ENCODE results near the gene PSME3. TPM values are rescaled to one million over a fixed set of nuclear protein-coding genes. Genes with fewer than 3 reads are reported as not detected.

Gene PSME3
- total and polyA plus RNA-seq, 2 experiments from 2014 or later, result 93.5 to 178 TPM

DNA sequence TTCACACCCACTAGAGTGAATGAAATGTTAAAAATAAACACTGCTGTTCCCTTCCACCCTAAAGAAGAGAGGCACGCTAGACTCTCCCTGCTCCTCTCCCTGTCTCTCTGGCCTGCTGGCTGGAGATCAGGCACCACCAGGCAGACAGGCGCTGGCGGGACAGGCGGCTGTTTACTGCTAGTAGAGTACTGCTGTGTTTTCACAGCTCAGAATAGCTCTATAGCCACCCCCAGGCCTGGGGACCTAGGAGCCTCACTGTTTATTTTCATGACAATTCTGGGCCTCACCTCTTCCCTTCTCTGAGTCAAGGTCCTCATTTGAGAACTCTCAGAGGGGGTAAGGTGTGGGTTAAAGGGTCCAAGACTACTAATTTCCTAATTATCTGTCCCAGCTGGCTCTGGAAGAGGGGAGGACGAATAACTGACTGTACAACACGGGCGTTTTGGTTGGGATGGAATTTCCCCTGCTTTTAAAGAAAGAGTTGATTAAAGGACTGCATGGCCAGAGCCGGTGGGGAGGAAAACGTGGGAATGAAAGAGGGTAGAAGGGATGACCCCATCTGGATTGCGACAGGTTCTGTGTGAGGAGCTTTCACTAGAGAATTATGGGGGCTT, 58.4 kb downstream of the PSME3 start:
- TF ChIP-seq JUNB (IDR thresholded peaks at IDR 0.05; ENCODE audit: unreplicated experiment) (no peak), CREB1 (CRISPR knock-in tag; IDR thresholded peaks at IDR 0.05; ENCODE audit: low read depth) (no peak), ZNF331 (CRISPR knock-in tag; IDR thresholded peaks at IDR 0.05; ENCODE audit: low read depth) (no peak), POLR2AphosphoS5 (IDR thresholded peaks at IDR 0.05; ENCODE audit: low read depth) (no peak), EZH2 (IDR thresholded peaks at IDR 0.05; ENCODE audit: low read depth, unreplicated experiment) (no peak), EZH2phosphoT487 (IDR thresholded peaks at IDR 0.05; ENCODE audit: unreplicated experiment) (no peak), ZNF114 (CRISPR knock-in tag; IDR thresholded peaks at IDR 0.05) (no peak), STAT1 (IDR thresholded peaks at IDR 0.05; ENCODE audit: unreplicated experiment) (no peak)
- TF ChIP-seq, protein P1, sequence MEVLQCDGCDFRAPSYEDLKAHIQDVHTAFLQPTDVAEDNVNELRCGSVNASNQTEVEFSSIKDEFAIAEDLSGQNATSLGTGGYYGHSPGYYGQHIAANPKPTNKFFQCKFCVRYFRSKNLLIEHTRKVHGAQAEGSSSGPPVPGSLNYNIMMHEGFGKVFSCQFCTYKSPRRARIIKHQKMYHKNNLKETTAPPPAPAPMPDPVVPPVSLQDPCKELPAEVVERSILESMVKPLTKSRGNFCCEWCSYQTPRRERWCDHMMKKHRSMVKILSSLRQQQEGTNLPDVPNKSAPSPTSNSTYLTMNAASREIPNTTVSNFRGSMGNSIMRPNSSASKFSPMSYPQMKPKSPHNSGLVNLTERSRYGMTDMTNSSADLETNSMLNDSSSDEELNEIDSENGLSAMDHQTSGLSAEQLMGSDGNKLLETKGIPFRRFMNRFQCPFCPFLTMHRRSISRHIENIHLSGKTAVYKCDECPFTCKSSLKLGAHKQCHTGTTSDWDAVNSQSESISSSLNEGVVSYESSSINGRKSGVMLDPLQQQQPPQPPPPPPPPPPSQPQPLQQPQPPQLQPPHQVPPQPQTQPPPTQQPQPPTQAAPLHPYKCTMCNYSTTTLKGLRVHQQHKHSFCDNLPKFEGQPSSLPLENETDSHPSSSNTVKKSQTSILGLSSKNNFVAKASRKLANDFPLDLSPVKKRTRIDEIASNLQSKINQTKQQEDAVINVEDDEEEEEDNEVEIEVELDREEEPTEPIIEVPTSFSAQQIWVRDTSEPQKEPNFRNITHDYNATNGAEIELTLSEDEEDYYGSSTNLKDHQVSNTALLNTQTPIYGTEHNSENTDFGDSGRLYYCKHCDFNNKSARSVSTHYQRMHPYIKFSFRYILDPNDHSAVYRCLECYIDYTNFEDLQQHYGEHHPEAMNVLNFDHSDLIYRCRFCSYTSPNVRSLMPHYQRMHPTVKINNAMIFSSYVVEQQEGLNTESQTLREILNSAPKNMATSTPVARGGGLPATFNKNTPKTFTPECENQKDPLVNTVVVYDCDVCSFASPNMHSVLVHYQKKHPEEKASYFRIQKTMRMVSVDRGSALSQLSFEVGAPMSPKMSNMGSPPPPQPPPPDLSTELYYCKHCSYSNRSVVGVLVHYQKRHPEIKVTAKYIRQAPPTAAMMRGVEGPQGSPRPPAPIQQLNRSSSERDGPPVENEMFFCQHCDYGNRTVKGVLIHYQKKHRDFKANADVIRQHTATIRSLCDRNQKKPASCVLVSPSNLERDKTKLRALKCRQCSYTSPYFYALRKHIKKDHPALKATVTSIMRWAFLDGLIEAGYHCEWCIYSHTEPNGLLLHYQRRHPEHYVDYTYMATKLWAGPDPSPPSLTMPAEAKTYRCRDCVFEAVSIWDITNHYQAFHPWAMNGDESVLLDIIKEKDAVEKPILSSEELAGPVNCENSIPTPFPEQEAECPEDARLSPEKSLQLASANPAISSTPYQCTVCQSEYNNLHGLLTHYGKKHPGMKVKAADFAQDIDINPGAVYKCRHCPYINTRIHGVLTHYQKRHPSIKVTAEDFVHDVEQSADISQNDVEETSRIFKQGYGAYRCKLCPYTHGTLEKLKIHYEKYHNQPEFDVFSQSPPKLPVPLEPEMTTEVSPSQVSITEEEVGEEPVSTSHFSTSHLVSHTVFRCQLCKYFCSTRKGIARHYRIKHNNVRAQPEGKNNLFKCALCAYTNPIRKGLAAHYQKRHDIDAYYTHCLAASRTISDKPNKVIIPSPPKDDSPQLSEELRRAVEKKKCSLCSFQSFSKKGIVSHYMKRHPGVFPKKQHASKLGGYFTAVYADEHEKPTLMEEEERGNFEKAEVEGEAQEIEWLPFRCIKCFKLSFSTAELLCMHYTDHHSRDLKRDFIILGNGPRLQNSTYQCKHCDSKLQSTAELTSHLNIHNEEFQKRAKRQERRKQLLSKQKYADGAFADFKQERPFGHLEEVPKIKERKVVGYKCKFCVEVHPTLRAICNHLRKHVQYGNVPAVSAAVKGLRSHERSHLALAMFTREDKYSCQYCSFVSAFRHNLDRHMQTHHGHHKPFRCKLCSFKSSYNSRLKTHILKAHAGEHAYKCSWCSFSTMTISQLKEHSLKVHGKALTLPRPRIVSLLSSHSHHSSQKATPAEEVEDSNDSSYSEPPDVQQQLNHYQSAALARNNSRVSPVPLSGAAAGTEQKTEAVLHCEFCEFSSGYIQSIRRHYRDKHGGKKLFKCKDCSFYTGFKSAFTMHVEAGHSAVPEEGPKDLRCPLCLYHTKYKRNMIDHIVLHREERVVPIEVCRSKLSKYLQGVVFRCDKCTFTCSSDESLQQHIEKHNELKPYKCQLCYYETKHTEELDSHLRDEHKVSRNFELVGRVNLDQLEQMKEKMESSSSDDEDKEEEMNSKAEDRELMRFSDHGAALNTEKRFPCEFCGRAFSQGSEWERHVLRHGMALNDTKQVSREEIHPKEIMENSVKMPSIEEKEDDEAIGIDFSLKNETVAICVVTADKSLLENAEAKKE (CRISPR knock-in tag; IDR thresholded peaks at IDR 0.05), result no peak
- TF ChIP-seq, protein P2, sequence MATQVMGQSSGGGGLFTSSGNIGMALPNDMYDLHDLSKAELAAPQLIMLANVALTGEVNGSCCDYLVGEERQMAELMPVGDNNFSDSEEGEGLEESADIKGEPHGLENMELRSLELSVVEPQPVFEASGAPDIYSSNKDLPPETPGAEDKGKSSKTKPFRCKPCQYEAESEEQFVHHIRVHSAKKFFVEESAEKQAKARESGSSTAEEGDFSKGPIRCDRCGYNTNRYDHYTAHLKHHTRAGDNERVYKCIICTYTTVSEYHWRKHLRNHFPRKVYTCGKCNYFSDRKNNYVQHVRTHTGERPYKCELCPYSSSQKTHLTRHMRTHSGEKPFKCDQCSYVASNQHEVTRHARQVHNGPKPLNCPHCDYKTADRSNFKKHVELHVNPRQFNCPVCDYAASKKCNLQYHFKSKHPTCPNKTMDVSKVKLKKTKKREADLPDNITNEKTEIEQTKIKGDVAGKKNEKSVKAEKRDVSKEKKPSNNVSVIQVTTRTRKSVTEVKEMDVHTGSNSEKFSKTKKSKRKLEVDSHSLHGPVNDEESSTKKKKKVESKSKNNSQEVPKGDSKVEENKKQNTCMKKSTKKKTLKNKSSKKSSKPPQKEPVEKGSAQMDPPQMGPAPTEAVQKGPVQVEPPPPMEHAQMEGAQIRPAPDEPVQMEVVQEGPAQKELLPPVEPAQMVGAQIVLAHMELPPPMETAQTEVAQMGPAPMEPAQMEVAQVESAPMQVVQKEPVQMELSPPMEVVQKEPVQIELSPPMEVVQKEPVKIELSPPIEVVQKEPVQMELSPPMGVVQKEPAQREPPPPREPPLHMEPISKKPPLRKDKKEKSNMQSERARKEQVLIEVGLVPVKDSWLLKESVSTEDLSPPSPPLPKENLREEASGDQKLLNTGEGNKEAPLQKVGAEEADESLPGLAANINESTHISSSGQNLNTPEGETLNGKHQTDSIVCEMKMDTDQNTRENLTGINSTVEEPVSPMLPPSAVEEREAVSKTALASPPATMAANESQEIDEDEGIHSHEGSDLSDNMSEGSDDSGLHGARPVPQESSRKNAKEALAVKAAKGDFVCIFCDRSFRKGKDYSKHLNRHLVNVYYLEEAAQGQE (IDR thresholded peaks at IDR 0.05; ENCODE audit: unreplicated experiment), result no peak
- TF ChIP-seq, protein P3, sequence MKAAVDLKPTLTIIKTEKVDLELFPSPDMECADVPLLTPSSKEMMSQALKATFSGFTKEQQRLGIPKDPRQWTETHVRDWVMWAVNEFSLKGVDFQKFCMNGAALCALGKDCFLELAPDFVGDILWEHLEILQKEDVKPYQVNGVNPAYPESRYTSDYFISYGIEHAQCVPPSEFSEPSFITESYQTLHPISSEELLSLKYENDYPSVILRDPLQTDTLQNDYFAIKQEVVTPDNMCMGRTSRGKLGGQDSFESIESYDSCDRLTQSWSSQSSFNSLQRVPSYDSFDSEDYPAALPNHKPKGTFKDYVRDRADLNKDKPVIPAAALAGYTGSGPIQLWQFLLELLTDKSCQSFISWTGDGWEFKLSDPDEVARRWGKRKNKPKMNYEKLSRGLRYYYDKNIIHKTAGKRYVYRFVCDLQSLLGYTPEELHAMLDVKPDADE (IDR thresholded peaks at IDR 0.05), result no peak
- peak overlapping the region; percentile 51; the same call in 1 of the 2 replicates for H3K27ac ChIP-seq (ENCODE audit: low read depth)
- H3K4me3 ChIP-seq, result 0 out of 2 replicates have a peak overlapping the region, but pooled peaks have one; percentile 9
- Mint-ChIP-seq H3K9me3 (no peaks in the 10 kb centered on the region; the same call in 2 of the 3 replicates), H3K36me3 (ENCODE audit: low read depth) (no peaks in the 10 kb centered on the region), H3K4me3 (no peak overlapping the region), H3K4me1 (peaks cover 14% of the 10 kb centered on the region), H3K27me3 (ENCODE audit: insufficient read depth, low read depth, poor library complexity) (peaks cover 6% of the 10 kb centered on the region), H3K27ac (peak overlapping the region; percentile 39)
- H3K4me2 ChIP-seq, result peak overlapping the region; percentile 63
- no peaks in the 10 kb centered on the region for H3K79me2 ChIP-seq (replicated peaks; ENCODE audit: insufficient read depth)
- no peaks in the 10 kb centered on the region for H3K27me3 ChIP-seq (ENCODE audit: insufficient read depth)
- ATAC-seq, result peak; percentile 97
- no peaks in the 10 kb centered on the region for H3K36me3 ChIP-seq (ENCODE audit: insufficient read depth)
- peak overlapping the region; percentile 88 for H2AFZ ChIP-seq
- 0 out of 2 replicates have a peak, but pooled peaks cover 4% of the 10 kb centered on the region for H3K9me2 ChIP-seq (ENCODE audit: insufficient read depth)
- peaks cover 17% of the 10 kb centered on the region for H3K4me1 ChIP-seq (ENCODE audit: insufficient read depth)
- no peaks in the 10 kb centered on the region for H3F3A ChIP-seq (replicated peaks; ENCODE audit: low read depth)
- peak; percentile 57 for DNase-seq (ENCODE audit: low spot score)
- no peaks in the 10 kb centered on the region for H4K20me1 ChIP-seq (replicated peaks; ENCODE audit: insufficient read depth)

Data from GM23338 (cell line).